ENCODE results near the gene HOXB2. TPM values are rescaled to one million over a fixed set of nuclear protein-coding genes. Genes with fewer than 3 reads are reported as not detected.

Gene HOXB2
- total RNA-seq, 3 donors from 2014 or later, result 0.93 to 32.4 (median 3.3) TPM

- intact Hi-C loops (cut with DNase I, micrococcal nuclease), result no loop called here
- ATAC-seq, result no peak
- no peak for TF ChIP-seq CTCF (IDR thresholded peaks at IDR 0.05)
- Histone ChIP-seq H3K9me3 (no peaks in the 10 kb centered on the region), H3K4me3 (no peak overlapping the region), H3K4me1 (ENCODE audit: low read depth) (peaks cover 36% of the 10 kb centered on the region), H3K36me3 (ENCODE audit: low read depth) (peaks cover 5% of the 10 kb centered on the region)
- DNase-seq, result no peak
Observed at GRCh38 chr17:48591255-48592056, 46.5 kb upstream of the HOXB2 start.

- Histone ChIP-seq H3K4me1 (ENCODE audit: low read depth) (peaks cover 43% of the 10 kb centered on the region), H3K36me3 (ENCODE audit: low read depth) (peaks cover 5% of the 10 kb centered on the region), H3K9me3 (no peaks in the 10 kb centered on the region), H3K4me3 (no peak overlapping the region)
- no peak for ATAC-seq
- intact Hi-C loops (cut with DNase I, micrococcal nuclease), result no loop called here
- no peak for TF ChIP-seq CTCF (IDR thresholded peaks at IDR 0.05)
- no peak for DNase-seq
Observed at GRCh38 chr17:48590607-48591161, 45.8 kb upstream of the HOXB2 start.

- Histone ChIP-seq H3K4me3 (no peak within 1 kb of the TSS), H3K9me3 (no peaks in the 10 kb centered on the region), H3K36me3 (ENCODE audit: low read depth) (no peaks in the 10 kb centered on the region), H3K4me1 (ENCODE audit: low read depth) (peaks cover 48% of the 10 kb centered on the region)
- no peak for TF ChIP-seq CTCF (IDR thresholded peaks at IDR 0.05)
- DNase-seq (no peak), ATAC-seq (peak; percentile 30)
- intact Hi-C loops (cut with DNase I, micrococcal nuclease), result no loop called here
Observed at GRCh38 chr17:48589831-48590606, 45.1 kb upstream of the HOXB2 start, which contains the start of gene HOXB3. TSS of gene HOXB3 (minus strand) at chr17:48590241. CDS start at chr17:48552474, 37,767 bp downstream.

GRCh38 chr17:48589060-48589830 lies 44.3 kb upstream of the HOXB2 start:
- Histone ChIP-seq H3K9me3 (no peaks in the 10 kb centered on the region), H3K4me3 (no peak overlapping the region), H3K36me3 (ENCODE audit: low read depth) (no peaks in the 10 kb centered on the region), H3K4me1 (ENCODE audit: low read depth) (peaks cover 48% of the 10 kb centered on the region)
- intact Hi-C loops (cut with DNase I, micrococcal nuclease), result no loop called here
- DNase-seq (no peak), ATAC-seq (no peak)
- no peak for TF ChIP-seq CTCF (IDR thresholded peaks at IDR 0.05)

- no peak for TF ChIP-seq CTCF (IDR thresholded peaks at IDR 0.05)
- DNase-seq (no peak), ATAC-seq (no peak)
- peaks cover 48% of the 10 kb centered on the region for H3K4me1 ChIP-seq (ENCODE audit: low read depth)
- no peaks in the 10 kb centered on the region for H3K9me3 ChIP-seq
- no peaks in the 10 kb centered on the region for H3K36me3 ChIP-seq (ENCODE audit: low read depth)
- intact Hi-C loops (cut with DNase I, micrococcal nuclease), result no loop called here
- no peak overlapping the region for H3K4me3 ChIP-seq
Observed at GRCh38 chr17:48588528-48588927, 43.6 kb upstream of the HOXB2 start.

All from mucosa of descending colon (tissue), 3 donors.